ENCODE measurements around the gene SYK. TPM values are rescaled to one million over a fixed set of nuclear protein-coding genes. Genes with fewer than 3 reads are reported as not detected.

SYK gene
- total RNA-seq, 1 experiment from 2014 or later, result 9.0 TPM

GRCh38 chr9:90905822-90906221, 104.2 kb downstream of the SYK start:
- H2AFZ ChIP-seq (ENCODE audit: low read depth, low read length, poor library complexity, severe bottlenecking), result no peak overlapping the region
- DNase-seq (ENCODE audit: low read depth, low spot score), result no peak
- no peaks in the 10 kb centered on the region for H3K79me2 ChIP-seq (ENCODE audit: insufficient read depth, low read length)
- no peaks in the 10 kb centered on the region for H3K9me2 ChIP-seq (ENCODE audit: insufficient read depth)
- H3K9me3 ChIP-seq (ENCODE audit: control insufficient read depth in 1 of 2, insufficient read depth in 1 of 2, low read depth in 1 of 2, low read length in 2 of 2), result no peaks in the 10 kb centered on the region
- H3K4me3 ChIP-seq (replicated peaks in 1 of 2; ENCODE audit: low read depth in 1 of 2, low read length in 2 of 2), result no peak overlapping the region
- TF ChIP-seq ZBTB33 (IDR thresholded peaks at IDR 0.05; ENCODE audit: extremely low read depth, insufficient replicate concordance, low read length) (no peak), CEBPB (IDR thresholded peaks at IDR 0.05; ENCODE audit: low read depth) (no peak), EZH2 (IDR thresholded peaks at IDR 0.05) (no peak), ELF1 (IDR thresholded peaks at IDR 0.05; ENCODE audit: borderline replicate concordance, low read depth) (no peak), RAD21 (IDR thresholded peaks at IDR 0.05; ENCODE audit: low read depth) (no peak)
- TF ChIP-seq, protein P1, sequence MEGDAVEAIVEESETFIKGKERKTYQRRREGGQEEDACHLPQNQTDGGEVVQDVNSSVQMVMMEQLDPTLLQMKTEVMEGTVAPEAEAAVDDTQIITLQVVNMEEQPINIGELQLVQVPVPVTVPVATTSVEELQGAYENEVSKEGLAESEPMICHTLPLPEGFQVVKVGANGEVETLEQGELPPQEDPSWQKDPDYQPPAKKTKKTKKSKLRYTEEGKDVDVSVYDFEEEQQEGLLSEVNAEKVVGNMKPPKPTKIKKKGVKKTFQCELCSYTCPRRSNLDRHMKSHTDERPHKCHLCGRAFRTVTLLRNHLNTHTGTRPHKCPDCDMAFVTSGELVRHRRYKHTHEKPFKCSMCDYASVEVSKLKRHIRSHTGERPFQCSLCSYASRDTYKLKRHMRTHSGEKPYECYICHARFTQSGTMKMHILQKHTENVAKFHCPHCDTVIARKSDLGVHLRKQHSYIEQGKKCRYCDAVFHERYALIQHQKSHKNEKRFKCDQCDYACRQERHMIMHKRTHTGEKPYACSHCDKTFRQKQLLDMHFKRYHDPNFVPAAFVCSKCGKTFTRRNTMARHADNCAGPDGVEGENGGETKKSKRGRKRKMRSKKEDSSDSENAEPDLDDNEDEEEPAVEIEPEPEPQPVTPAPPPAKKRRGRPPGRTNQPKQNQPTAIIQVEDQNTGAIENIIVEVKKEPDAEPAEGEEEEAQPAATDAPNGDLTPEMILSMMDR (IDR thresholded peaks at IDR 0.05 in 2 of 3, conservative IDR thresholded peaks at IDR 0.05 in 1 of 3; ENCODE audit: borderline replicate concordance in 1 of 3, insufficient read depth in 1 of 3, low read depth in 2 of 3, low read length in 2 of 3), result no peak
- intact Hi-C loops (cut with micrococcal nuclease), result no loop called here
- POLR2A ChIA-PET, result no interaction called here
- RAD21 ChIA-PET (ENCODE audit: low non-redundant PET in 1 of 2, low total read pairs in 2 of 2, uncharacterized antibody in 2 of 2, unreplicated experiment in 2 of 2), result no interaction called here
- H3K9ac ChIP-seq (ENCODE audit: low read length), result no peak overlapping the region
- no peaks in the 10 kb centered on the region for H3K36me3 ChIP-seq (ENCODE audit: control insufficient read depth in 1 of 2, insufficient read depth in 2 of 2, low read length in 2 of 2)
- CTCF ChIA-PET, result interaction anchor here (0.9 kb wide), 1 partner anchor 9 kb away, joined by 5 read pairs; no protein-coding TSS in a partner anchor
- H3K4me1 ChIP-seq (ENCODE audit: control insufficient read depth in 1 of 2, insufficient read depth in 2 of 2, low read length in 2 of 2), result no peaks in the 10 kb centered on the region
- H3K27me3 ChIP-seq (ENCODE audit: insufficient read depth, low read length), result no peaks in the 10 kb centered on the region
- H3K4me2 ChIP-seq (ENCODE audit: low read length), result no peak overlapping the region
- BruUV-seq (replicated peaks), result no TSS peak
- no peak overlapping the region for H3K27ac ChIP-seq (ENCODE audit: low read depth, low read length)
- no peaks in the 10 kb centered on the region for H4K20me1 ChIP-seq (ENCODE audit: insufficient read depth)
- ATAC-seq, result no peak

Measured in HCT116 (cell line).